ENCODE data around the gene PHACTR3. TPM values are rescaled to one million over a fixed set of nuclear protein-coding genes. Genes with fewer than 3 reads are reported as not detected.

PHACTR3 gene
- polyA plus RNA-seq, 2 of the 4 experiments (the other 2 are of a cell fraction), result not detected

DNA sequence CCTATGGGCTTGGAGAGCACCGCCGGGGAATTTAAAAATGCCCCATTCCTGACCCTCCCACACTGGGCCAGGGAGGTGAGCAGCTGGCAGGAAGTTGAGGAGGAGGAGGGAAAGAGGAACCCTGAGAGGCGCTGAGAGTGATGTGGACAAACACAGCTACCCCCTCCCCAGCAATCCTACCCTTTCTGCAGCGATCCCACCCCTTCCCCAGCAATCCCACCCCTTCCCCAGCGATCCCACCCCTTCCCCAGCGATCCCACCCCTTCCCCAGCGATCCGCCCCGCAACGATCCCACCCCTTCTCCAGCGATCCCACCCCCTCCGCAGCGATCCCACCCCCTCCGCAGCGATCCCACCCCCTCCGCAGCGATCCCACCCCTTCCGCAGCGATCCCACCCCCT is 217.4 kb downstream of the PHACTR3 start:
- FAIRE-seq (no peak), DNase-seq (ENCODE audit: low read depth in 1 of 2, low spot score in 1 of 2) (no peak), ATAC-seq (no peak)
- Histone ChIP-seq H3K27ac (no peak overlapping the region), H3K9me3 (no peaks in the 10 kb centered on the region), H3K4me3 (no peak overlapping the region), H3K4me2 (no peak overlapping the region), H3K4me1 (no peaks in the 10 kb centered on the region)
- TF ChIP-seq, protein P1, sequence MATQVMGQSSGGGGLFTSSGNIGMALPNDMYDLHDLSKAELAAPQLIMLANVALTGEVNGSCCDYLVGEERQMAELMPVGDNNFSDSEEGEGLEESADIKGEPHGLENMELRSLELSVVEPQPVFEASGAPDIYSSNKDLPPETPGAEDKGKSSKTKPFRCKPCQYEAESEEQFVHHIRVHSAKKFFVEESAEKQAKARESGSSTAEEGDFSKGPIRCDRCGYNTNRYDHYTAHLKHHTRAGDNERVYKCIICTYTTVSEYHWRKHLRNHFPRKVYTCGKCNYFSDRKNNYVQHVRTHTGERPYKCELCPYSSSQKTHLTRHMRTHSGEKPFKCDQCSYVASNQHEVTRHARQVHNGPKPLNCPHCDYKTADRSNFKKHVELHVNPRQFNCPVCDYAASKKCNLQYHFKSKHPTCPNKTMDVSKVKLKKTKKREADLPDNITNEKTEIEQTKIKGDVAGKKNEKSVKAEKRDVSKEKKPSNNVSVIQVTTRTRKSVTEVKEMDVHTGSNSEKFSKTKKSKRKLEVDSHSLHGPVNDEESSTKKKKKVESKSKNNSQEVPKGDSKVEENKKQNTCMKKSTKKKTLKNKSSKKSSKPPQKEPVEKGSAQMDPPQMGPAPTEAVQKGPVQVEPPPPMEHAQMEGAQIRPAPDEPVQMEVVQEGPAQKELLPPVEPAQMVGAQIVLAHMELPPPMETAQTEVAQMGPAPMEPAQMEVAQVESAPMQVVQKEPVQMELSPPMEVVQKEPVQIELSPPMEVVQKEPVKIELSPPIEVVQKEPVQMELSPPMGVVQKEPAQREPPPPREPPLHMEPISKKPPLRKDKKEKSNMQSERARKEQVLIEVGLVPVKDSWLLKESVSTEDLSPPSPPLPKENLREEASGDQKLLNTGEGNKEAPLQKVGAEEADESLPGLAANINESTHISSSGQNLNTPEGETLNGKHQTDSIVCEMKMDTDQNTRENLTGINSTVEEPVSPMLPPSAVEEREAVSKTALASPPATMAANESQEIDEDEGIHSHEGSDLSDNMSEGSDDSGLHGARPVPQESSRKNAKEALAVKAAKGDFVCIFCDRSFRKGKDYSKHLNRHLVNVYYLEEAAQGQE (IDR thresholded peaks at IDR 0.05), result no peak
- no peak for TF ChIP-seq FOSB (CRISPR knock-in tag; IDR thresholded peaks at IDR 0.05)
- no peak for TF ChIP-seq RNF2 (IDR thresholded peaks at IDR 0.05; ENCODE audit: borderline replicate concordance, low read depth)
- no peak for TF ChIP-seq MAFK (IDR thresholded peaks at IDR 0.05; ENCODE audit: partially characterized antibody)
- TF ChIP-seq ESRRA (IDR thresholded peaks at IDR 0.05; ENCODE audit: borderline replicate concordance, low read length), result no peak
- no peak for TF ChIP-seq SMC3 (IDR thresholded peaks at IDR 0.05)
- no peak for TF ChIP-seq EHF (CRISPR knock-in tag; IDR thresholded peaks at IDR 0.05)
- TF ChIP-seq MAZ (IDR thresholded peaks at IDR 0.05; ENCODE audit: borderline replicate concordance, low read depth, low read length), result no peak
- no peak for TF ChIP-seq POLR2AphosphoS2 (conservative IDR thresholded peaks at IDR 0.05; ENCODE audit: low read length)
- TF ChIP-seq ELK1 (IDR thresholded peaks at IDR 0.05; ENCODE audit: low read depth, low read length), result no peak
- no peak for TF ChIP-seq NR3C1 (IDR thresholded peaks at IDR 0.05)
- no peak for TF ChIP-seq CHD2 (IDR thresholded peaks at IDR 0.05; ENCODE audit: low read length, partially characterized antibody)
- TF ChIP-seq JUNB (IDR thresholded peaks at IDR 0.05), result no peak
- no peak for TF ChIP-seq HEYL (CRISPR knock-in tag; IDR thresholded peaks at IDR 0.05)
- POLR2A ChIA-PET, result no interaction called here
- WGBS (ENCODE audit: missing lambda C conversion rate), result 37% methylated on average over 3 of the region's 19 CpGs
- CTCF ChIA-PET, result interaction anchor here (1.2 to 1.9 kb wide), 3 partner anchors 13 to 71 kb away, joined by 3 to 7 read pairs (median 5); no protein-coding TSS in a partner anchor

DNA sequence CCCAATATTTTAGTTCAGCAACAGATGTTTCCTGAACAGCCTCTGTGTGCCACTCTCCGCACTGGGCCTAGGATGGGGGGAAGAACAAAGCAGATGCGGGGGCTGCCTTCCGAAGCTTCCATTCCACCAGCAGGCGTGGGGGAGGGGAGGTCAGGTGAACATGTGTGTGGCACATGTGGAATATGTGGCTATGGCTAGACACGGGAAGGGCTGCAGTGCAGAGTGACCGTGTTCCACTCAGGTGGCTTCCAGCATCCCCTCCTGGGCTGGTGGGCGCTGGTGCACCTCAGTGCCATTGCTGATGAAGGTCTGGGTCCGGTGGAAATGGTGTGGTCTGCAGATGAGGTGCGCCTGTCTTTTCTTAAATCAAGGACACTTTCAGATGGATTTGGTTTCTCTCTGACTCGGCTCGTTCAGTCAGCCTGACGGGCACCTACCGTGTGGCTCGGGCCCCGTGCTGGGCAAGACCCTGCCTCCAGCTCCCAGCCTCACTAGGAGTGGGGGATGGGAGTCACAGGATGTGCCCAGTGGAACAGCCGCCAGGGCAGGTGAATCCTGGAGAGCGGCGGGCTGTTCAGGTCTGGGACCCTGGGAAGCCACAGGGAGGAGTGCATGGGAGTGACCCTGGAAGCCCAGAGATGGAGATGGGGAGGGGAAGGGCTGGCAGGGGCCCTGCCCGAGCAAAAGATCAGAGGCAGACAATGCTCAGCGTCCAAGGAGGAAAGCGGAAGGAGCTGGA is 218.1 kb downstream of the PHACTR3 start:
- Histone ChIP-seq H3K4me2 (no peak overlapping the region), H3K27ac (no peak overlapping the region), H3K4me3 (no peak overlapping the region), H3K9me3 (no peaks in the 10 kb centered on the region), H3K4me1 (no peaks in the 10 kb centered on the region)
- ChIA-PET CTCF (interaction anchor here (0.7 to 1.6 kb wide), 3 partner anchors 28 to 72 kb away, joined by 3 to 5 read pairs (median 3); no protein-coding TSS in a partner anchor), POLR2A (no interaction called here)
- TF ChIP-seq BCL3 (IDR thresholded peaks at IDR 0.05) (no peak), RFX5 (IDR thresholded peaks at IDR 0.05) (no peak), TP53 (CRISPR knock-in tag; IDR thresholded peaks at IDR 0.05) (no peak), ELK1 (IDR thresholded peaks at IDR 0.05; ENCODE audit: low read depth, low read length) (no peak), ESRRA (IDR thresholded peaks at IDR 0.05; ENCODE audit: borderline replicate concordance, low read length) (no peak), JUNB (IDR thresholded peaks at IDR 0.05) (no peak), KDM1A (IDR thresholded peaks at IDR 0.05; ENCODE audit: low read depth) (no peak)
- DNase-seq (ENCODE audit: low read depth in 1 of 2, low spot score in 1 of 2) (no peak), FAIRE-seq (no peak), ATAC-seq (no peak)
- 36% methylated on average over 16 of the region's 21 CpGs for WGBS (ENCODE audit: missing lambda C conversion rate)

Measured in A549 (cell line).